Measurements from ENCODE around the gene TUBE1. TPM values are rescaled to one million over a fixed set of nuclear protein-coding genes. Genes with fewer than 3 reads are reported as not detected.

TUBE1 gene
- total RNA-seq, 1 donor from 2014 or later = 26.3 TPM

GRCh38 chr6:112039431-112039770 lies 47.9 kb downstream of the TUBE1 start:
- Mint-ChIP-seq H3K4me3 (peak overlapping the region; percentile 70), H3K36me3 (ENCODE audit: low read depth) (no peaks in the 10 kb centered on the region), H3K27me3 (ENCODE audit: low read depth) (no peaks in the 10 kb centered on the region), H3K9me3 (no peaks in the 10 kb centered on the region), H3K4me1 (peaks cover 55% of the 10 kb centered on the region), H3K27ac (ENCODE audit: unreplicated experiment) (peak overlapping the region; percentile 8)
- no peak for TF ChIP-seq CTCF (conservative IDR thresholded peaks at IDR 0.05)
- DNase-seq (ENCODE audit: low read depth, low spot score) = no peak

- no peak overlapping the region for H3K27ac Mint-ChIP-seq (ENCODE audit: unreplicated experiment)
- no peaks in the 10 kb centered on the region for H3K36me3 Mint-ChIP-seq (ENCODE audit: low read depth)
- H3K4me1 Mint-ChIP-seq = peaks cover 59% of the 10 kb centered on the region
- no peaks in the 10 kb centered on the region for H3K9me3 Mint-ChIP-seq
- DNase-seq (ENCODE audit: low read depth, low spot score) = no peak
- no peak overlapping the region for H3K4me3 Mint-ChIP-seq
- H3K27me3 Mint-ChIP-seq (ENCODE audit: low read depth) = no peaks in the 10 kb centered on the region
- no peak for TF ChIP-seq CTCF (conservative IDR thresholded peaks at IDR 0.05)
These were observed 48.4 kb downstream of the TUBE1 start for GRCh38 chr6:112038756-112039430.

GRCh38 chr6:112038268-112038667 lies 49.0 kb downstream of the TUBE1 start:
- Mint-ChIP-seq H3K27ac (ENCODE audit: unreplicated experiment) (no peak overlapping the region), H3K4me3 (no peak overlapping the region), H3K36me3 (ENCODE audit: low read depth) (no peaks in the 10 kb centered on the region), H3K4me1 (peaks cover 58% of the 10 kb centered on the region), H3K9me3 (no peaks in the 10 kb centered on the region), H3K27me3 (ENCODE audit: low read depth) (no peaks in the 10 kb centered on the region)
- TF ChIP-seq CTCF (conservative IDR thresholded peaks at IDR 0.05) = no peak
- no peak for DNase-seq (ENCODE audit: low read depth, low spot score)

- Mint-ChIP-seq H3K9me3 (no peaks in the 10 kb centered on the region), H3K4me1 (peaks cover 58% of the 10 kb centered on the region)
These were observed 49.5 kb downstream of the TUBE1 start for GRCh38 chr6:112037783-112038216.

GRCh38 chr6:112036088-112036637 lies 51.1 kb downstream of the TUBE1 start:
- TF ChIP-seq CTCF (conservative IDR thresholded peaks at IDR 0.05) = no peak
- Mint-ChIP-seq H3K36me3 (ENCODE audit: low read depth) (no peaks in the 10 kb centered on the region), H3K4me1 (peaks cover 44% of the 10 kb centered on the region), H3K9me3 (no peaks in the 10 kb centered on the region), H3K27ac (ENCODE audit: unreplicated experiment) (no peak overlapping the region), H3K27me3 (ENCODE audit: low read depth) (no peaks in the 10 kb centered on the region), H3K4me3 (no peak overlapping the region)
- DNase-seq (ENCODE audit: low read depth, low spot score) = no peak

More at GRCh38 chr6:112037783-112038216, 49.5 kb downstream of the TUBE1 start:
- no peak overlapping the region for H3K4me3 Mint-ChIP-seq
- H3K27ac Mint-ChIP-seq (ENCODE audit: unreplicated experiment) = no peak overlapping the region
- TF ChIP-seq CTCF (conservative IDR thresholded peaks at IDR 0.05) = no peak
- no peaks in the 10 kb centered on the region for H3K36me3 Mint-ChIP-seq (ENCODE audit: low read depth)
- DNase-seq (ENCODE audit: low read depth, low spot score) = no peak
- no peaks in the 10 kb centered on the region for H3K27me3 Mint-ChIP-seq (ENCODE audit: low read depth)

Data from neural crest cell (in vitro differentiated cells).